Gastroesophageal sphincter (tissue), 3 donors: Measurements from ENCODE around the gene PUS7.

Experiments
- EP300 ChIP-seq: sonication (generic); formaldehyde crosslinking; IDR thresholded peaks from one replicate; pipeline ENCODE4 v1.6.1; 2017; ENCODE audit warnings: antibody characterized with exemption, mild to moderate bottlenecking
- POLR2A ChIP-seq, 2 donors: fragments of 450-650 bp; IDR thresholded peaks; one replicate each; pipeline ENCODE4 v1.6.1; 2017; ENCODE audit warnings: antibody characterized with exemption in 2 of 2, mild to moderate bottlenecking in 2 of 2, moderate library complexity in 1 of 2
- POLR2AphosphoS5 ChIP-seq: sonication (generic); formaldehyde crosslinking; IDR thresholded peaks from one replicate; pipeline ENCODE4 v1.6.1; 2017; ENCODE audit warnings: antibody characterized with exemption
- TF ChIP-seq, protein P1 (sequence below), 4 experiments: fragments of 200-600 bp in 2 of 4; fragments of 450-650 bp in 2 of 4; sonication (generic) in 1 of 4; IDR thresholded peaks; one replicate each; pipeline ENCODE4 v1.5.1; 2017 to 2019; ENCODE audit warnings: antibody characterized with exemption in 4 of 4, mild to moderate bottlenecking in 2 of 4, moderate library complexity in 2 of 4

DNA sequence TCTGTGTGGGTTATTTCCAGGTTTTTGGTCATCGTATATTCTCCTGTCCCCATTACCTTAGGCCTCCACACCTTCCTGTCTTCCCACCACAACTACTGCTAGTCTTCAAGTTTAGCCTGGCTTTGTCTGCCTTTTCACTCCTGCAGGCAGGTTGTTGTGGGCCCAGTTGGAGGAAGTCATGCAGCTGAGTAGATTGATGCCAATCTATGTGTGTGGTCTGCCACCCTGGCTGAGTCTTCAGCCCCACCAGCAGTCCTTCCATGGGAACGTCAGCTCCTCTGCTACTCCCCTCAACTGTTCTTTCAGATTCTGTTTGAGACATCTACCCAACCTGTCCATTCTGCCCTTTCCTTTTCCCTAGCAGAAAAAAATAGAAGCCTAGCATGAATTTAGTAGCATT, 16.3 kb upstream of the PUS7 start:
- TF ChIP-seq, protein P1, sequence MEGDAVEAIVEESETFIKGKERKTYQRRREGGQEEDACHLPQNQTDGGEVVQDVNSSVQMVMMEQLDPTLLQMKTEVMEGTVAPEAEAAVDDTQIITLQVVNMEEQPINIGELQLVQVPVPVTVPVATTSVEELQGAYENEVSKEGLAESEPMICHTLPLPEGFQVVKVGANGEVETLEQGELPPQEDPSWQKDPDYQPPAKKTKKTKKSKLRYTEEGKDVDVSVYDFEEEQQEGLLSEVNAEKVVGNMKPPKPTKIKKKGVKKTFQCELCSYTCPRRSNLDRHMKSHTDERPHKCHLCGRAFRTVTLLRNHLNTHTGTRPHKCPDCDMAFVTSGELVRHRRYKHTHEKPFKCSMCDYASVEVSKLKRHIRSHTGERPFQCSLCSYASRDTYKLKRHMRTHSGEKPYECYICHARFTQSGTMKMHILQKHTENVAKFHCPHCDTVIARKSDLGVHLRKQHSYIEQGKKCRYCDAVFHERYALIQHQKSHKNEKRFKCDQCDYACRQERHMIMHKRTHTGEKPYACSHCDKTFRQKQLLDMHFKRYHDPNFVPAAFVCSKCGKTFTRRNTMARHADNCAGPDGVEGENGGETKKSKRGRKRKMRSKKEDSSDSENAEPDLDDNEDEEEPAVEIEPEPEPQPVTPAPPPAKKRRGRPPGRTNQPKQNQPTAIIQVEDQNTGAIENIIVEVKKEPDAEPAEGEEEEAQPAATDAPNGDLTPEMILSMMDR (IDR thresholded peaks at IDR 0.05): no peak
- TF ChIP-seq POLR2A (IDR thresholded peaks at IDR 0.05) (no peak), EP300 (no peak), POLR2AphosphoS5 (no peak)
